K562 (cell line): ENCODE data around the gene PLCL1. TPM values are rescaled to one million over a fixed set of nuclear protein-coding genes. Genes with fewer than 3 reads are reported as not detected.

Experiments used
- BMI1 ChIP-seq: fragments of 150-350 bp; IDR thresholded peaks from 2 replicates; pipeline ENCODE4 v1.6.1; 2014; ENCODE audit warnings: low read length
- CSDE1 ChIP-seq, 2 experiments: fragments of 450-650 bp; IDR thresholded peaks; 2 replicates each; pipeline ENCODE4 v1.6.1; 2016; ENCODE audit warnings: mild to moderate bottlenecking in 1 of 2
- NR1H2 ChIP-seq: sonication (generic); formaldehyde crosslinking; IDR thresholded peaks from 2 replicates; pipeline ENCODE4 v1.4.0; 2020; ENCODE audit warnings: mild to moderate bottlenecking, missing genetic modification reagents
- RUNX1 ChIP-seq: sonication (generic); IDR thresholded peaks from 2 replicates; pipeline ENCODE4 v1.6.1; 2016; ENCODE audit warnings: antibody characterized with exemption, low read depth
- ZEB2 ChIP-seq: fragments of 450-650 bp; IDR thresholded peaks from 2 replicates; pipeline ENCODE4 v1.6.1; 2016
- ZNF224 ChIP-seq: sonication (generic); formaldehyde crosslinking; IDR thresholded peaks from 2 replicates; pipeline ENCODE4 v1.8.0; 2022; ENCODE audit warnings: mild to moderate bottlenecking, missing genetic modification reagents
- ZNF668 ChIP-seq: fragments of 250-450 bp; sonication (Bioruptor Pico); IDR thresholded peaks from 2 replicates; pipeline ENCODE4 v1.8.0; 2022; ENCODE audit warnings: mild to moderate bottlenecking, inconsistent platforms
- polyA plus RNA-seq, 8 experiments: library from polyadenylated mRNA; depleted of rRNA in 4 of 8; stranded (reverse) in 5 of 8; unstranded in 3 of 8; fragments of >200 nt; fragmentation: Nextera tagmentation in 2 of 8; fragmentation: Illumina TruSeq in 1 of 8; extraction: Ambion mirVana in 2 of 8; extraction: Trizol in 1 of 8; gene quantifications; 2 replicates each; pipeline versions ENCODE4 v1.2.1 to v1.2.3, GENCODE V29; 2011 to 2014; ENCODE audit warnings: inconsistent platforms in 1 of 8, missing spikeins in 1 of 8
- total RNA-seq, 7 experiments: library from RNA; depleted of rRNA in 6 of 7; stranded (reverse); fragments of >200 nt in 6 of 7; fragmentation: Illumina TruSeq in 2 of 7; extraction: Trizol in 2 of 7; gene quantifications; 2 replicates each; pipeline versions ENCODE4 v1.2.1 to v1.2.3, GENCODE V29; 2011 to 2021; ENCODE audit warnings: low replicate concordance in 1 of 7
- TF ChIP-seq, protein P1 (sequence below), 2 experiments: fragments of 450-650 bp in 1 of 2; sonication (generic) in 1 of 2; formaldehyde crosslinking in 1 of 2; IDR thresholded peaks; 2 replicates each; pipeline versions ENCODE4 v1.7.1 to v1.9.0; 2016 to 2022; ENCODE audit warnings: inconsistent platforms in 1 of 2, mild to moderate bottlenecking in 1 of 2, missing genetic modification reagents in 1 of 2
- TF ChIP-seq, protein P2 (sequence below): fragments of 450-650 bp; IDR thresholded peaks from 2 replicates; pipeline ENCODE4 v1.6.1; 2018; ENCODE audit warnings: mild to moderate bottlenecking, low read depth; ENCODE audit not compliant: partially characterized antibody
- TF ChIP-seq, protein P3 (sequence below), 3 experiments: IDR thresholded peaks in 2 of 3; conservative IDR thresholded peaks in 1 of 3; 2 replicates each; pipeline ENCODE4 v1.5.1; 2011 to 2012; ENCODE audit warnings: low read length in 3 of 3, mild to moderate bottlenecking in 3 of 3, control low read depth in 2 of 3, improper control_type of control experiment in 1 of 3, inconsistent platforms in 1 of 3, low read depth in 1 of 3, mixed read lengths in 1 of 3, moderate library complexity in 1 of 3; ENCODE audit not compliant: insufficient read depth in 2 of 3

The PLCL1 gene
- total and polyA plus RNA-seq, 9 of the 15 experiments (the other 6 are each of a cell fraction or from before 2014, with no cell fraction given), result 2.0 to 17.7 (median 8.6) TPM

DNA sequence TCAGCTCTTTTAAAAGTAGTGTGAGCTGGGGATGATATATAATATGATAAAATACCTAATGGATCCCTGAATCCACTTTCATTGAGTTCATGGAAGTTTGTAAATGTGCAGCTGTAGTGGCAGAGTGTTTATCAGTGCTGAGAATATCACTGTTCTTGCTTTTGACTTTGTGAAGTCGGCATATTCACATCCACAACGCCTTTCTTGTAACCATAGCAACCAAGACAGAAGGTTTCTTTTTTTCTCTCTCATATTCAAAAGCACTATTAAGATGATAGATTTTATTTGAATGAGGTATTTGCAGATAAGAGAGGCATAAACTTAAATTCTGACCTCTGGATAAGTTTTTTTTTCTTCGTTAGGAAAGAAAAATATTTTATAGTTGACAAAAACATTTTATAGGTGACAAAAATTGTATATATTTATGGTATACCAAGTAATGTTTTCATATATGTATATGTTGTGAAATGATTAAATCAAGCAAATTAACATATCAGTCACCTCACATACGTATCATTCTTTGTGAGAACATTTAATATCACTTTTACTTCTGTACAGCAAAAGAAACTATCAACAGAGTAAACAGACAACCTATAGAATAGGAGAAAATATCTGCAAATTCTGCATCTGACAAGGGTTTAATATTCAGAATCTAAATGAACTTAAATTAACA is 130.0 kb downstream of the PLCL1 start (continued):
- TF ChIP-seq, protein P1, sequence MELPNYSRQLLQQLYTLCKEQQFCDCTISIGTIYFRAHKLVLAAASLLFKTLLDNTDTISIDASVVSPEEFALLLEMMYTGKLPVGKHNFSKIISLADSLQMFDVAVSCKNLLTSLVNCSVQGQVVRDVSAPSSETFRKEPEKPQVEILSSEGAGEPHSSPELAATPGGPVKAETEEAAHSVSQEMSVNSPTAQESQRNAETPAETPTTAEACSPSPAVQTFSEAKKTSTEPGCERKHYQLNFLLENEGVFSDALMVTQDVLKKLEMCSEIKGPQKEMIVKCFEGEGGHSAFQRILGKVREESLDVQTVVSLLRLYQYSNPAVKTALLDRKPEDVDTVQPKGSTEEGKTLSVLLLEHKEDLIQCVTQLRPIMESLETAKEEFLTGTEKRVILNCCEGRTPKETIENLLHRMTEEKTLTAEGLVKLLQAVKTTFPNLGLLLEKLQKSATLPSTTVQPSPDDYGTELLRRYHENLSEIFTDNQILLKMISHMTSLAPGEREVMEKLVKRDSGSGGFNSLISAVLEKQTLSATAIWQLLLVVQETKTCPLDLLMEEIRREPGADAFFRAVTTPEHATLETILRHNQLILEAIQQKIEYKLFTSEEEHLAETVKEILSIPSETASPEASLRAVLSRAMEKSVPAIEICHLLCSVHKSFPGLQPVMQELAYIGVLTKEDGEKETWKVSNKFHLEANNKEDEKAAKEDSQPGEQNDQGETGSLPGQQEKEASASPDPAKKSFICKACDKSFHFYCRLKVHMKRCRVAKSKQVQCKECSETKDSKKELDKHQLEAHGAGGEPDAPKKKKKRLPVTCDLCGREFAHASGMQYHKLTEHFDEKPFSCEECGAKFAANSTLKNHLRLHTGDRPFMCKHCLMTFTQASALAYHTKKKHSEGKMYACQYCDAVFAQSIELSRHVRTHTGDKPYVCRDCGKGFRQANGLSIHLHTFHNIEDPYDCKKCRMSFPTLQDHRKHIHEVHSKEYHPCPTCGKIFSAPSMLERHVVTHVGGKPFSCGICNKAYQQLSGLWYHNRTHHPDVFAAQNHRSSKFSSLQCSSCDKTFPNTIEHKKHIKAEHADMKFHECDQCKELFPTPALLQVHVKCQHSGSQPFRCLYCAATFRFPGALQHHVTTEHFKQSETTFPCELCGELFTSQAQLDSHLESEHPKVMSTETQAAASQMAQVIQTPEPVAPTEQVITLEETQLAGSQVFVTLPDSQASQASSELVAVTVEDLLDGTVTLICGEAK (IDR thresholded peaks at IDR 0.05), result 0 out of 2 replicates have a peak, but pooled peaks have one; percentile 6
- TF ChIP-seq, protein P1 (CRISPR knock-in tag; IDR thresholded peaks at IDR 0.05), result no peak
- TF ChIP-seq CSDE1 (IDR thresholded peaks at IDR 0.05), result peak in 1 of 2 experiments; percentile 91; a peak in 2 of 4 replicates
- no peak for TF ChIP-seq ZNF668 (CRISPR knock-in tag)
- no peak for TF ChIP-seq NR1H2 (CRISPR knock-in tag)
- no peak for TF ChIP-seq ZNF224
- TF ChIP-seq, protein P2, sequence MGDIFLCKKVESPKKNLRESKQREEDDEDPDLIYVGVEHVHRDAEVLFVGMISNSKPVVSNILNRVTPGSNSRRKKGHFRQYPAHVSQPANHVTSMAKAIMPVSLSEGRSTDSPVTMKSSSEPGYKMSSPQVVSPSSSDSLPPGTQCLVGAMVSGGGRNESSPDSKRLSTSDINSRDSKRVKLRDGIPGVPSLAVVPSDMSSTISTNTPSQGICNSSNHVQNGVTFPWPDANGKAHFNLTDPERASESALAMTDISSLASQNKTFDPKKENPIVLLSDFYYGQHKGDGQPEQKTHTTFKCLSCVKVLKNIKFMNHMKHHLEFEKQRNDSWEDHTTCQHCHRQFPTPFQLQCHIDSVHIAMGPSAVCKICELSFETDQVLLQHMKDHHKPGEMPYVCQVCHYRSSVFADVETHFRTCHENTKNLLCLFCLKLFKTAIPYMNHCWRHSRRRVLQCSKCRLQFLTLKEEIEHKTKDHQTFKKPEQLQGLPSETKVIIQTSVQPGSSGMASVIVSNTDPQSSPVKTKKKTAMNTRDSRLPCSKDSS, result no peak
- TF ChIP-seq RUNX1, result no peak
- no peak for TF ChIP-seq ZEB2
- TF ChIP-seq BMI1, result peak; percentile 79; the same call in 1 of the 2 replicates
- TF ChIP-seq, protein P3, sequence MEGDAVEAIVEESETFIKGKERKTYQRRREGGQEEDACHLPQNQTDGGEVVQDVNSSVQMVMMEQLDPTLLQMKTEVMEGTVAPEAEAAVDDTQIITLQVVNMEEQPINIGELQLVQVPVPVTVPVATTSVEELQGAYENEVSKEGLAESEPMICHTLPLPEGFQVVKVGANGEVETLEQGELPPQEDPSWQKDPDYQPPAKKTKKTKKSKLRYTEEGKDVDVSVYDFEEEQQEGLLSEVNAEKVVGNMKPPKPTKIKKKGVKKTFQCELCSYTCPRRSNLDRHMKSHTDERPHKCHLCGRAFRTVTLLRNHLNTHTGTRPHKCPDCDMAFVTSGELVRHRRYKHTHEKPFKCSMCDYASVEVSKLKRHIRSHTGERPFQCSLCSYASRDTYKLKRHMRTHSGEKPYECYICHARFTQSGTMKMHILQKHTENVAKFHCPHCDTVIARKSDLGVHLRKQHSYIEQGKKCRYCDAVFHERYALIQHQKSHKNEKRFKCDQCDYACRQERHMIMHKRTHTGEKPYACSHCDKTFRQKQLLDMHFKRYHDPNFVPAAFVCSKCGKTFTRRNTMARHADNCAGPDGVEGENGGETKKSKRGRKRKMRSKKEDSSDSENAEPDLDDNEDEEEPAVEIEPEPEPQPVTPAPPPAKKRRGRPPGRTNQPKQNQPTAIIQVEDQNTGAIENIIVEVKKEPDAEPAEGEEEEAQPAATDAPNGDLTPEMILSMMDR (IDR thresholded peaks at IDR 0.05 in 2 of 3, conservative IDR thresholded peaks at IDR 0.05 in 1 of 3; ENCODE audit: insufficient read depth in 2 of 3, low read depth in 1 of 3, low read length in 3 of 3), result no peak
- TF ChIP-seq, all 486 proteins: peak for 6
